HepG2 (cell line): ENCODE data around the gene CACNA1D. TPM values are rescaled to one million over a fixed set of nuclear protein-coding genes. Genes with fewer than 3 reads are reported as not detected.

ENCODE experiments used
- CERS6 ChIP-seq: sonication (generic); formaldehyde crosslinking; IDR thresholded peaks from 2 replicates; pipeline ENCODE4 v1.5.0; 2020; ENCODE audit warnings: missing genetic modification reagents
- FOXK2 ChIP-seq: fragments of 450-650 bp; IDR thresholded peaks from 2 replicates; pipeline ENCODE4 v1.6.1; 2016
- HDAC1 ChIP-seq: sonication (generic); formaldehyde crosslinking; IDR thresholded peaks from 2 replicates; pipeline ENCODE4 v1.5.1; 2020; ENCODE audit warnings: mild to moderate bottlenecking, missing genetic modification reagents
- HIC2 ChIP-seq: sonication (generic); formaldehyde crosslinking; IDR thresholded peaks from 2 replicates; pipeline ENCODE4 v1.9.0; 2022; ENCODE audit warnings: low read depth, missing genetic modification reagents
- MED13 ChIP-seq: sonication (generic); formaldehyde crosslinking; IDR thresholded peaks from 2 replicates; pipeline ENCODE4 v1.5.0; 2020; ENCODE audit warnings: missing genetic modification reagents
- MXD1 ChIP-seq: sonication (generic); formaldehyde crosslinking; IDR thresholded peaks from 2 replicates; pipeline ENCODE4 v1.4.0; 2020; ENCODE audit warnings: mild to moderate bottlenecking, missing genetic modification reagents
- RXRB ChIP-seq: IDR thresholded peaks from 2 replicates; pipeline ENCODE4 v1.6.1; 2016; ENCODE audit warnings: borderline replicate concordance, missing genetic modification reagents, missing compliant biosample characterization
- SSRP1 ChIP-seq: IDR thresholded peaks from 2 replicates; pipeline ENCODE4 v1.6.1; 2016; ENCODE audit warnings: control low read depth
- ZNF138 ChIP-seq: sonication (generic); formaldehyde crosslinking; IDR thresholded peaks from 2 replicates; pipeline ENCODE4 v1.5.0; 2020; ENCODE audit warnings: mild to moderate bottlenecking, low read depth, missing genetic modification reagents
- ZNF280B ChIP-seq: sonication (generic); formaldehyde crosslinking; IDR thresholded peaks from 2 replicates; pipeline ENCODE4 v1.5.0; 2020; ENCODE audit warnings: missing genetic modification reagents, mild to moderate bottlenecking, borderline replicate concordance
- ZNF30 ChIP-seq: sonication (generic); formaldehyde crosslinking; IDR thresholded peaks from 2 replicates; pipeline ENCODE4 v1.5.0; 2020; ENCODE audit warnings: mild to moderate bottlenecking, missing genetic modification reagents
- ZNF687 ChIP-seq: sonication (generic); formaldehyde crosslinking; IDR thresholded peaks from 2 replicates; pipeline ENCODE4 v1.5.1; 2020; ENCODE audit warnings: mild to moderate bottlenecking, missing genetic modification reagents, moderate library complexity
- polyA plus RNA-seq, 8 experiments: library from polyadenylated mRNA; depleted of rRNA in 3 of 8; stranded (reverse) in 7 of 8; unstranded in 1 of 8; fragments of >200 nt; fragmentation: Illumina TruSeq in 4 of 8; extraction: Trizol in 4 of 8; gene quantifications; 2 replicates each; pipeline versions ENCODE4 v1.2.1 to v1.2.3, GENCODE V29; 2011 to 2016; ENCODE audit warnings: low read depth in 4 of 8, missing spikeins in 1 of 8, mixed read lengths in 1 of 8; ENCODE audit not compliant: insufficient read depth in 1 of 8
- total RNA-seq, 5 experiments: library from RNA; depleted of rRNA; stranded (reverse); fragments of >200 nt; fragmentation: Illumina TruSeq; extraction: Trizol; gene quantifications; 2 replicates each; pipeline ENCODE4 v1.2.3, GENCODE V29; 2016; ENCODE audit warnings: low read depth in 1 of 5
- TF ChIP-seq, protein P1 (sequence below), 2 experiments: sonication (generic) in 1 of 2; formaldehyde crosslinking in 1 of 2; IDR thresholded peaks; 2 replicates each; pipeline versions ENCODE4 v1.4.0 to v1.6.1; 2018 to 2020; ENCODE audit warnings: missing genetic modification reagents in 2 of 2, borderline replicate concordance in 1 of 2, low read depth in 1 of 2, mild to moderate bottlenecking in 1 of 2, missing biosample characterization in 1 of 2
- TF ChIP-seq, protein P2 (sequence below): IDR thresholded peaks from 2 replicates; pipeline ENCODE4 v1.6.1; 2012; ENCODE audit warnings: inconsistent platforms

CACNA1D gene
- total and polyA plus RNA-seq, 2 of the 13 experiments (the other 11 are each of a cell fraction or from before 2014, with no cell fraction given) = 0.26 to 0.38 TPM

DNA sequence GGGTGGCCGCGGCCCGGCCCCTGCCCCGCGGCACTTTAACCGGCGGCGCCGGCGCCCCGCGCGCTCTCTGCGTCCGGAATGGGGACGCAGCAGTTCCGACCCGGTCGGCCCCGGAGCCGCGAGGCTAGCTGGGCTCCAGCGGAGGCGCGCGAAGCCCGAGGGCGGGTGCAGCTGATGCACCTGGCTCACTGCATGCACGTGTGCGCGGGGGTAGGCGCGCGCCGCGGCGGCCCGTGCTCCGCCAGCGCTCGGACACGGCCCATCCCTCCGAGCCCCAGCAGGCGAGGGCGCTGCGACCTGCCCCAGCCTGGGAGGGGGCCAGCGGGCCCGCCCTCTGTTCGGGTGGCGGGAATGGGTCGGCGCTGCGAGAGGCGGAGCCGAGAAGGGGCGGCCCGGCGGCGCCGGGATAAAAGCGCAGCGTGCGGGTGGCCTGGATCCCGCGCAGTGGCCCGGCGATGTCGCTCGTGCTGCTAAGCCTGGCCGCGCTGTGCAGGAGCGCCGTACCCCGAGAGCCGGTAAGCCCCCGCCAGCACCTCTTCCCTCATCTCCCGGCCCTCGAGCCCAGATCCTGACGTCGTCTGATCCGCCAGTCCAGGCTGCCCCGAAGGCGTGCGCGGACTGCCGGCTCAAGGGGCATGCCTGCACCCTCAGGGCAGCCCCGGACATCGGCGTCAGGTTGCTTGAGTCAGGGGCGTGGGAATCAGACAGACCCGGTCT, 351.9 kb downstream of the CACNA1D start, which contains the start of the genes CHDH and IL17RB (continued):
- TF ChIP-seq HIC2 (no peak), ZNF280B (CRISPR knock-in tag) (peak; percentile 89; the same call in 1 of the 2 replicates), HDAC1 (CRISPR knock-in tag) (peak; percentile 81), MED13 (CRISPR knock-in tag) (peak; percentile 70; the same call in 1 of the 2 replicates), ZNF30 (CRISPR knock-in tag) (no peak), RXRB (no peak), CERS6 (CRISPR knock-in tag) (no peak), SSRP1 (CRISPR knock-in tag) (no peak), MXD1 (CRISPR knock-in tag) (peak; percentile 88), ZNF138 (CRISPR knock-in tag) (peak; percentile 97), FOXK2 (no peak), ZNF687 (CRISPR knock-in tag) (peak; percentile 94)
- TF ChIP-seq, protein P1, sequence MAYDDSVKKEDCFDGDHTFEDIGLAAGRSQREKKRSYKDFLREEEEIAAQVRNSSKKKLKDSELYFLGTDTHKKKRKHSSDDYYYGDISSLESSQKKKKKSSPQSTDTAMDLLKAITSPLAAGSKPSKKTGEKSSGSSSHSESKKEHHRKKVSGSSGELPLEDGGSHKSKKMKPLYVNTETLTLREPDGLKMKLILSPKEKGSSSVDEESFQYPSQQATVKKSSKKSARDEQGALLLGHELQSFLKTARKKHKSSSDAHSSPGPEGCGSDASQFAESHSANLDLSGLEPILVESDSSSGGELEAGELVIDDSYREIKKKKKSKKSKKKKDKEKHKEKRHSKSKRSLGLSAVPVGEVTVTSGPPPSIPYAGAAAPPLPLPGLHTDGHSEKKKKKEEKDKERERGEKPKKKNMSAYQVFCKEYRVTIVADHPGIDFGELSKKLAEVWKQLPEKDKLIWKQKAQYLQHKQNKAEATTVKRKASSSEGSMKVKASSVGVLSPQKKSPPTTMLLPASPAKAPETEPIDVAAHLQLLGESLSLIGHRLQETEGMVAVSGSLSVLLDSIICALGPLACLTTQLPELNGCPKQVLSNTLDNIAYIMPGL (CRISPR knock-in tag; IDR thresholded peaks at IDR 0.05; ENCODE audit: borderline replicate concordance in 1 of 2, low read depth in 1 of 2) = peak; percentile 77 to 79; a peak in 3 of 4 replicates
- TF ChIP-seq, protein P2, sequence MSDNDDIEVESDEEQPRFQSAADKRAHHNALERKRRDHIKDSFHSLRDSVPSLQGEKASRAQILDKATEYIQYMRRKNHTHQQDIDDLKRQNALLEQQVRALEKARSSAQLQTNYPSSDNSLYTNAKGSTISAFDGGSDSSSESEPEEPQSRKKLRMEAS = peak; percentile 97
